GOT3 (cell line): ENCODE data around the gene BAX.

Source experiments
- DNase-seq: peaks from one replicate; lab custom pipeline; 2025; ENCODE audit warnings: mixed read lengths; lab: John Stamatoyannopoulos, UW

BAX gene

GRCh38 chr19:48987323-48987722 is 32.6 kb downstream of the BAX start:
- no peak for DNase-seq

DNA sequence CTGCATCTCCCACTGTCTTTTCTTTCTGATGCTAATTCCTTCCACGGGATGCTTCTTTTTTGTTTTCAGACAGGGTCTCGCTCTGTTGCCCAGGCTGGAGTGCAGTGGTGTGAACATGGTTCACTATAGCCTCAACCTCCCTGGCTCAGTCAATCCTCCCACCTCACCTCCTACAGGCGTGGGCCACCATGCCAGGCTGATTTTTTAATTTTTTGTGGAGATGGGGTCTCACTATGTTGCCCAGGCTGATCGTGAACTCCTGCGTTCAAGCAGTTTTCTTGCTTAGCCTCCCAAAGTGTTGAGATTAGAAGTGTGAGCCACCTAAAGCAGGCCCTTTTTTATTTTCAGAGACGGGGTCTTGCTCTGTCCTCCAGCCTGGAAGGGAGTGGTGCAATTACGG is 33.6 kb downstream of the BAX start:
- no peak for DNase-seq

GRCh38 chr19:48988860-48989259 is 34.2 kb downstream of the BAX start:
- no peak for DNase-seq

GRCh38 chr19:48989701-48990291 is 35.1 kb downstream of the BAX start:
- no peak for DNase-seq

GRCh38 chr19:48990400-48990799 is 35.7 kb downstream of the BAX start:
- DNase-seq: no peak

GRCh38 chr19:48991011-48991609 is 36.4 kb downstream of the BAX start:
- DNase-seq: no peak

DNA sequence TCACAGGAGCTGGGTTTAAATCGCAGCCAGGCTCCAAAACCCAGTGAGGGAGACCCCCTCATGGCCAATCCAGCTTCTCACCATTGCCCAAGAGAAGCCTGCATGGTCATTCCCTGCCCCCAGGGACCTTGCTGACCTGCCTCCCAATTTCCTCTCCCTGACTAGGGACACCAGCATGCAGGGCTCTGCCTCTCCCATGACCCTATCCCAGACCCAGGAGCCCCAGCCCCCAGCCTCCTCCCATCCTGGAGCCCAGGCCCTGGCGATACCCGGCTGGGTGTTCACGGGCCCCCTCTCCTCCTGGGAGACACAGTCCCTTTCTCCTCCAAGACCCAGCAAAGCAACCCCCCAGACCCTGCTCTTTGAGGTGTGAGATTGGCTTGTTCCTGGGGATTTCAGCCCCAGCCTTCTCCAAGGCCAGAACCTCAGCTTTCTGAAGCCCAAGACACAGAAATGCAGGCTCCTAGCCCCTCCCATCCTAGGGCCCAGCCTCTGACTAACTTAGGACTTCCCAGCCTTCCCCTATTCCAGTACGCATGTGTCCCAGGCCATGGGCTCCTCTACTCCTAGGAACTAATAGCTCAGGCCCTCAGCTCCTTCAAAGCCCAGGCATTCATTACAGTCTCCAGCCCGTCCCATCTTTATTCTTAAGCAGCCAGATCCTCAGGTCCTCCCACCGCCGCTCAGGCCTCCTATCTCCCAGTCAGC is 37.4 kb downstream of the BAX start:
- DNase-seq: no peak

DNA sequence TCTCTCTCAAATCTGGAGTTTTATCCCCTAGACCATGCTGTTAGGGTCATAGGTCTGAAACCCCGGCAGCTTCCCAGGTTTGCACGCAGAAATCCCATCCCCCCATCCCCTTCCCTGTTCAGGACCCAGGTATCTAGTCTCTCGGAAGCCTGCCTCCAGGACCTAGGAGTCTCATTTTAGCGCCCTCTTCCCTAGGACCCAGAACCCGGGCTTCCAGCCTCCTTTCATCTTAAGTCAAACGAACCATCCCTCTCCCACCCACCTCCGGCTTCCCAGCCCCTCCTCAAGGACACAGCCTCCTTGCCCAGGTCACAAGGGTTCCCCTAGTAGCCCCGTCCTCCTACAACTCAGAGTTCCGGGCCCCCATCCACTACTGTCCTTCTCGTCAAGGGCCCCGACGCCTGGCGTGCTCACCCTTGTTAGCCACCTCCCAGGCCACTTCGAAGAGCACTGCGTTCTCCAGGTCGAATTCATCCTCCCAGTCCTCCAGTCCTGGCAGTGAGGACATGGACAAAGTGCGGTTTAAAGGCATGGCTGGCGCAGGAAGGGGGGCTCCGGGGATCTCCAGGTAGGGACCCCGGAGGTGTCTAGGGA is 38.0 kb downstream of the BAX start:
- DNase-seq: no peak

- DNase-seq: peak; percentile 97
Observed at GRCh38 chr19:48993175-48994034, 38.7 kb downstream of the BAX start, which contains the start of the genes GYS1 and RUVBL2. TSS of gene GYS1 (minus strand) at chr19:48993309. CDS start at chr19:48993112, 197 bp downstream. TSS of gene RUVBL2 (plus strand) at chr19:48993887. CDS start at chr19:48993912, 25 bp downstream.

- DNase-seq: no peak
Observed at GRCh38 chr19:48994035-48994386, 39.3 kb downstream of the BAX start.

DNA sequence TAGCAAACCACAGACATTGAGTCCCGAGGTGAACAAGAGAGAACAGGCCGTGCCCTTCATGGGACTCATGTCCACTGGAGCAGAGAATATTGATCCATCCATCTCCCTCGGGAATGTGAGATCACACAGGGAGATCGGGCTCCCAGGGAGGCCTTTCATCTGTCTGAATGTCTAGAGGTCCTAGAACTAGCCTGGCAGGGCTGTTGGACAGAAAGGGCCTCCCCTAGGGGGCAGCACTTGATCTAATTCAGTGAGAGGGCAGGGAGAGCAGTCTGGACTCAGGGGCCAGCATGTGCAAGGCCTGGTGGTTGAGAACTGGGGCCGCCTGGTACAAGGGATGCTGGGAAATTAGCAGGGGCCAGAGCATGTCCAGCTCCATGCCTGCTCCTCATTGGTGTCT is 43.3 kb downstream of the BAX start:
- no peak for DNase-seq

- no peak for DNase-seq
Observed at GRCh38 chr19:48999481-49000325, 45.0 kb downstream of the BAX start.

DNA sequence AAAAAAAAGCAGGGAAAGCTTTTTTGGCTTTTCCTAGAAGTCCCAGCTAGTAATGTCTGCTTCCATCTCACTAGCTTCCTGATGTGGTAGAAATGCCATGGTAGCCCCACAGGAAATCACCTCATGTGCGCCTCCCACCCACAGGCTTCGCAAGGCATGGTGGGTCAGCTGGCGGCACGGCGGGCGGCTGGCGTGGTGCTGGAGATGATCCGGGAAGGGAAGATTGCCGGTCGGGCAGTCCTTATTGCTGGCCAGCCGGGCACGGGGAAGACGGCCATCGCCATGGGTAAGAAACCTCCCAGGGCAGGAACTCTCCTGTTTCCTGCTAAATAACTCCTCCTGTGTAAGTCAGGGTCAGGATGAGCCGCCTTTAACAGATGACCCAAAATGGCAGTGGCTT is 49.5 kb downstream of the BAX start:
- DNase-seq: no peak

DNA sequence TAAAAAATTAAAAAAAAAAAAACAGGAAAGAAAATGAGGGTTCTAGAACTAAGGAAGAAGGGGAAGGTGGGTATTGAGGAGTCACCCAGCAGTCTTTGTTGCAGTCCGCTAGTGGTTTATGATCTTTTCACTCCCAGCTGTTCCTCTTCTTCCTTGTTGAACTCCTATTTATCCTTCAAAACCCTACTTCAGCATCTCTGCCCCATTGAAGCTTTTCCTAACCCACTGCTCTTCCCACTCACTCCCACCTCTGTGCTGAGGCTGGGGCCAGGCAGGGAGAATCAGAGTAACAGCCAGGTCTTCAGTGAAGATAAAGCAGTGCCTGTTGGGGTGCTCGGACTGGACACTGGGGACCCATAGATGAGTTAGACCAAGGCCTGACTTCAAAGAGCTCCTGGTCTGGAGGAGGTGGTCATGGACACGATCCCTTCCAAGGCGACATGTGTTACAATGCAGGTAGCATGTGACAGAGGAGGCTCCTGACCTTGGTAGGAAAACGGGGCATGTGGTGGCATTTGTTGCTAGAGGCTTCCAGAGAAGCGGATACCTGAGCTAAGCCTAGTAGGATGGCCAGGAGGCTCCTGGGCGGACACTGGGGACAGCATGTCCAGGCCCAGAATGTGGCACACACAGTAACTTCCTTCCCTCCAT is 50.4 kb downstream of the BAX start:
- DNase-seq: no peak

- DNase-seq: no peak
Observed at GRCh38 chr19:49006905-49007304, 52.2 kb downstream of the BAX start.

DNA sequence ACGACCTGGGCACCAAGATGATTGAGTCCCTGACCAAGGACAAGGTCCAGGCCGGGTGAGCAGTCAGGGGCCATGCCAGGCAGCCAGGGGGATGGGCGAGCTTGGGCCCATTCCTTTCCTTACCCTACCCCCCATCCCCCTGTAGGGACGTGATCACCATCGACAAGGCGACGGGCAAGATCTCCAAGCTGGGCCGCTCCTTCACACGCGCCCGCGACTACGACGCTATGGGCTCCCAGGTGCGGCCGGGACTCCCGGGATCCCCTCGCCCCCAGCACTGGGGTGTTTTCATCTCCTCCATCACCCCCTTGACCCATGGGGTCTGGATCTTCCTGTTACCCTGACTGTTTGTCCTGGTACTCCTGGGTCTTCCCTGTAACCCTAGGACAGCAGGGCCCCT is 55.2 kb downstream of the BAX start:
- DNase-seq: no peak

- no peak for DNase-seq
Observed at GRCh38 chr19:49010453-49010852, 55.8 kb downstream of the BAX start.

GRCh38 chr19:49011194-49011593 is 56.5 kb downstream of the BAX start:
- no peak for DNase-seq
